Glomerular endothelial cell (primary cell): ENCODE results near the gene CNIH2. TPM values are rescaled to one million over a fixed set of nuclear protein-coding genes. Genes with fewer than 3 reads are reported as not detected.
"Not testable (repeated sequence)": the region's sequence is repeated elsewhere in the genome, so short reads cannot be mapped to it uniquely, and the experiment has no call there.

ENCODE experiments used
- DNase-seq: peaks from one replicate; pipeline ENCODE4 v3.0.0-alpha.2; 2011; ENCODE audit warnings: low read depth, low spot score; ENCODE audit errors: extremely low read depth
- total RNA-seq: library from RNA; depleted of rRNA; stranded (reverse); fragments of >200 nt; gene quantifications from 2 replicates; pipeline ENCODE4 v1.2.3, GENCODE V29; 2015

The CNIH2 gene
- 0.15 TPM in 1 of 2 replicates, not detected in the other for total RNA-seq

GRCh38 chr11:66277471-66278362 lies at the start of gene CNIH2:
TSS of gene CNIH2 (plus strand) at chr11:66278175. CDS start at chr11:66278457, 282 bp downstream.
- DNase-seq, result no peak

- no peak for DNase-seq
Observed at GRCh38 chr11:66228521-66228920, 49.5 kb upstream of the CNIH2 start.

DNA sequence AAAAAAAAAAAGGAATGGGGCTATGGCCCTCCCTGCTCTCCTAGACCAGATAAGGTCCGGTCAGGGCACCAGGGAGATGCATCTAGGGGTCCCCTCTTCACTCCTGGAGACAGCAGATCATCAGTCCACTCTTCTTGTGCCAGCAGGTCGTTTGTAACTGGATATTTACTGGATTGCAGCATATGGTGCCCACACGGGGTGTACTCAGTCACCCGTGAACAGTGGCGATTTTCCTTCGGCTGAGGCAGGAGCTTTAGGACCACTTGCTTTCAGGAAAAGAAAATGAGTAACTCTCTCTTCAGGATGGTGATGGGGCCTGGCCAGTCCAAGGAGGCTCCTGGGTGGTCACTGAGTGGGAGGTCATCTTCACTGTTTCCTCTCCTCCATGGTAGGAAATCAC lies 47.8 kb upstream of the CNIH2 start:
- no peak for DNase-seq

GRCh38 chr11:66230978-66231377 lies 47.0 kb upstream of the CNIH2 start:
- DNase-seq, result no peak

DNA sequence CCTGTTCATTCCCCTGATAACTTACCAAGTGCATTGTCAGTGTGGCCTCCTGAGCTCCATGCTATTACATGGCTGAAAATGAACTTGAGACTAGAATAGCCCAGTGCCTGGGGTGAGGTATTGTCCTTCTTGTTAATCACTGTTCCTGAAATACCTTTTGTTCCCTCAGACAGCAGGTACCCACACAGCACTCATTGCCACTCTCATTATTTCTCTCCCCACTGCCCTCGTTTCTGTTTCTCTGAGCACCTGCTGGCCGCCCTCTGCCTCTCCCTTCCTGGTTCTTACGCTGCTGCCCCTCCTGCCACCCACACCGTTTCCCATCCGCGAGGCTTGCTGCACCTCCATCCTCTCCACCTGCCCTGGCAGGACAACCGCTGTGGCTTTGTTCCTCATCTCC lies 46.4 kb upstream of the CNIH2 start:
- no peak for DNase-seq

GRCh38 chr11:66232769-66233168 lies 45.2 kb upstream of the CNIH2 start:
- DNase-seq, result no peak

- no peak for DNase-seq
Observed at GRCh38 chr11:66233301-66233700, 44.7 kb upstream of the CNIH2 start.

GRCh38 chr11:66235141-66235540 lies 42.8 kb upstream of the CNIH2 start:
- DNase-seq, result no peak

GRCh38 chr11:66237867-66238266 lies 40.1 kb upstream of the CNIH2 start:
- no peak for DNase-seq

- DNase-seq, result no peak
Observed at GRCh38 chr11:66238786-66239413, 39.1 kb upstream of the CNIH2 start.

DNA sequence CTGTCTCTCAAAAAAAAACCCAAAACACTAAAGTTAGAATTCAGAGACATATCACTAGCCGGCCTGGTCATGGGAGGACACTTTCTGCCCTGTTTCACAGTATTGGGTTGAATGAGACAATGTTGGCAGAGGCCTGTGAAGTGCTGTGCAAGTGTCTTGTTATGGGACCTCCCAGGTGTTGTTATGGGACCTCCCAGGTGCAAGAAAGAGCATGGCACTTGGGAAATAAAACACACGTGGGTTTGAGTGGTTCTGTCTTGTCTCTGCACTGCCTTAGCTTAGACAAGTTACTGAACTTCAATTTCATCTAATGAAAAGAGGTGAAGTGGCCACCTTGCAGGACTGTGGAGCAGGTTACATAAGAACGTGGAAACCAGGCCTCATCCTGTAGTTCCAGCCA lies 38.5 kb upstream of the CNIH2 start:
- no peak for DNase-seq

DNA sequence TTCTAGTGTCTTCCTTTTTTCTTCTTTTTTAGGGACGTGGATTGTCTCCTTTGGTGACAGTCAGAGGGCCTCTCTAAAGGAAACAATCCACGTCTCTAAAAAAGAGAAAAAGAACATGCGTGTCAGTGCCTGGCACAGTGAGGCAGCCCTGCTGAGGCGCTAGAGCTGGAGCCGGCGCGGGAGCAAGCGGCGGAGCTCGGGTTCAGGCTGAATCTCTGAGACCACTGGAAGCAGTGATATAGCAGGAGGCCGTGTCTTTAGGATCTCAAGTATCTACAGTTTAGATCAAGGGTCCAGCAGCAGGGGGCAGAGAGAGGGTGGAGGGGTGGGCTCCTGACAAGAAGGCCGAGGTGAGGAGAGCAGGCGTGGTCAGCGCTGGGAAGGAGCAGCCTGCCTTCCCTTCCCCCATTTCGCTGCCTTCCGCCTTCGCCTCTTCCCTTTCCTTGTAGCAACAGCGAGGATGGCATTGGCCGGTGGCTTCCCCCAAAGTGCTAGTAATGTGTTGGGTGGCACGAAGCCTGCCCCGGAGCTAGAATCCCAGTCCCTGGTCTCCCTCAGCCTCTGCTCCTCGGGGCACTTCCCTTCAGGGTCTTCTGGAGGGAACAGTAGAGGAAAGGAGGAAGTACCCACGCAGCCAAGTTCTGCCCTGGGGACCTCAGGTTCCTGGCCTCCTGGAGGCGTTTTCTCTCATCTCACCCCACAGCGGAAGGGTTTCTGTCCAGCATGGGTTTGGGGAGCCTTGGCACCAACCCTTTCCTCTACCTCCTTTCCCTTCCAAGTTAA lies 37.8 kb upstream of the CNIH2 start:
- no peak for DNase-seq

GRCh38 chr11:66240781-66241136 lies 37.2 kb upstream of the CNIH2 start:
- no peak for DNase-seq

- DNase-seq, result no peak
Observed at GRCh38 chr11:66242095-66242765, 35.7 kb upstream of the CNIH2 start.

DNA sequence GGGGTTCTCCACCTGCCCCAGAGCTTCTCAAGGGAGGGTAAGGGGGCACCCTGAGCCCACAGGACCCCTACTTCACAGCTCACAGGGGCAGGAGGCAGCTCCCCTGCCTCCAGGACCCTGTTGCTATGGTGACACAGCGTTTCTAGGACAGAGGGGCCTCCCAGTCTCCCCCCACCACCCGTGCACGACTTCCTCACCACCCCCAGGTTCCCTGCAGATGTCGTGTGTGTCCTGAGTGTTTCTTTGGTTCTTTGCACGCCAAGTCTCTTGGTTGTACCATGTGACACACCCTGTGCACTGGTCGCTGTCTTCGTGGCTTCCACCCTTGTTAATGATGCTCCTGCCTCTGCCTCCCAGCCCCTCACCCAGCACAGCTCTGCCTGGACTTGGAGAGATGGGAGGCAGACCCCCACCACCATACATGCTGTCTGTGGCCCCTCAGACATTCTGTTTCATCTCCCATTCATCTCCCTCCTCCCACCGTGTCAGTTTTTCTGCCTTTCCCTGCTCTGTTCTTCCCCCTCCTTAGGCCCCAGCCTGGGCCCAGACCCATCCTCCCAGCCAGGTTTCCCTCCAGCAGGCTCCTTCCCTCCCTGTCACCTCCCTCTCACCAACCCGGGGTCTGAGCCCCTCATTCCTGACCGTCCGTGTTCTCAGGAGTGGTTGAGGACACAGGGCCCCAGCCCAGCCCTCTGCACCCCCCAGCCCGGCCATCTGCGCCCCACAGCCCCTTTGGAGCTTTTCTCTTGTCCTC lies 34.0 kb upstream of the CNIH2 start:
- no peak for DNase-seq

- no peak for DNase-seq
Observed at GRCh38 chr11:66247295-66247694, 30.7 kb upstream of the CNIH2 start.

GRCh38 chr11:66247801-66248200 lies 30.2 kb upstream of the CNIH2 start:
- no peak for DNase-seq

- DNase-seq, result no peak
Observed at GRCh38 chr11:66248903-66249302, 29.1 kb upstream of the CNIH2 start.

DNA sequence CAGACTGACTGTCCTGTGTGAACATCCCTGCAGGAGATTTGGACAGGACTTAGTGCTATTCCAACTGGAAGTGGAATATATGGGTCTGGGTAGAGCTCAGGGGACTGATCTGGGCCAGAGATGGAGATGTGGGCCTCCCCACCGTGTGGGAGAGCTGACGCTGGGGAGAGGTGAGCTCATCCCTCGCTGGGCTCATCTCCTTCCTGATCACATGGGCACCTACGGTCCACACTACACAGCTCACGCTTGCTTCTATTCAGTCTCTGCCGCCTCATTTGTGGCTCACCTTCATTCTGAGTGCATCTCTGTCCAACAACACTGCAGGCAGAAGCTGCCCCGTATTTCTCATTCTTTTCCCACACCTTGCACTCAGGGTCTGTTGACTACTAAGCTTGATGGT lies 26.2 kb upstream of the CNIH2 start:
- DNase-seq, result no peak

DNA sequence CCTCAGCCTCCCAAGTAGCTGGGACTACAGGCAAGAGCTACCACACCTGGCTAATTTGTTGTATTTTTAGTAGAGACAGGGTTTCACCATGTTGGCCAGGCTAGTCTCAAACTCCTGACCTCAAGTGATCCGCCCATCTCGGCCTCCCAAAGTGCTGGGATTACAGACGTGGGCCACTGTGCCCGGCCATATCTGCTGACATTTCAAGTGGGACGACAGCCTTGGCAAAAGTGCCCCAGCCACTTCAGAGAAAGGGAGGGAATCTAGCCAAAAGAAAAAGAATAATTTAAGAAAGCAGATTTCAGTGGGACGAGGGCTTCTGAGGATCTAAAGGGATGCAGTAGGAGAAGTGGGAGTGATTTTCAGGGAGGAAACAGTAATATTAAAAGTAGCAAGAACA lies 24.9 kb upstream of the CNIH2 start:
- not testable (repeated sequence) for DNase-seq
